ENCODE measurements around the gene MACF1.

MACF1 gene

DNA sequence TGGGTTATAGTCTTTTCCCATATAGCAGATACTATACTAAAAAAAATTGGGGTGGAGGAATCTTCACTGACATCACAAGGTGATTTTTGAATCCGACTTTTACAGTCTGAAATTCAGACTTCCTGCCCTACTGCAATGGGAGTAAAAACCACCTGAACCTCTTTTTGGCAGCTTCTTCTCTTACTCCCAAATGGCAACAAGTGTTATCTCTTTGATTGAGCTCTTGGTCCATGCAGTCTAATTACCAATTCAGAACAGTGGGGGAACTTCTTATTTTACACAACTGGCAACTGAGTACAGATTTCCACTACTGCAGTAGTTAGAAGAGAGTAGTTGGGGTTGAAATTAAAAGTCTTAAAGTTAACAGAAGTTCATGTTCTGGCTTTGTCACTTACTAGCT, 62.3 kb downstream of the MACF1 start:
- no peak overlapping the region for H3K9ac ChIP-seq (ENCODE audit: low read length)
- H3K27ac ChIP-seq (ENCODE audit: low read depth, low read length) = peak overlapping the region; percentile 82

DNA sequence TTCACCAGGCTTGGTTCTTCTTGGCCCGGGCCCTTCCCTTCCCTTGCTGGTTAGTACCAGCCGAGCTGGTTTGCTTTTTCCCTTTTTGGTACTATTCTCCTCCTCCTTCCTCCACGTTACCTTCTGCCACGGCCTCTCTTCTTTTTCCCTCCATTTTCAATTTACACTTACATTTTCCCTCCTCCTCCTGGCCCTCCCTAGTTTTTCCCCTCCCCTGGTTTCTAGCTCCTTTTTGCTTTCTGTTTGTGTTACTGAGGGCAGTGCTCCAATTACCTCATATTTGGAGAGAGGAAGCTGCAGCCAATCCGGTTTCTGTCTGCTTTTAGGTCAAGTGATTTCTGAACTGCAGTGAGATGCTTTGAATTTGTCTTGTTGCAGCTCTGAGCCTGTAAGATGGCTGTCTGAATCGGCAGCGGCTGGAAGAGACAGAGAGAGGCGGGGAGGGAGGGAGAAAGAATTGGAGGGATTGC, 63.7 kb downstream of the MACF1 start:
- Histone ChIP-seq H3K9ac (ENCODE audit: low read length) (no peak overlapping the region), H3K27ac (ENCODE audit: low read depth, low read length) (peak overlapping the region; percentile 82), H3K36me3 (ENCODE audit: control insufficient read depth, insufficient read depth, low read length) (no peaks in the 10 kb centered on the region), H3K4me3 (ENCODE audit: low read length) (peak overlapping the region; percentile 51), H3K27me3 (ENCODE audit: control insufficient read depth, insufficient read depth, low read length) (no peaks in the 10 kb centered on the region), H3K4me1 (ENCODE audit: control insufficient read depth, insufficient read depth, low read length) (peaks cover 42% of the 10 kb centered on the region)

More for the DNA sequence above, 62.3 kb downstream of the MACF1 start:
- H3K4me3 ChIP-seq (ENCODE audit: low read length) = no peak overlapping the region
- peaks cover 34% of the 10 kb centered on the region for H3K4me1 ChIP-seq (ENCODE audit: control insufficient read depth, insufficient read depth, low read length)
- no peaks in the 10 kb centered on the region for H3K27me3 ChIP-seq (ENCODE audit: control insufficient read depth, insufficient read depth, low read length)
- no peaks in the 10 kb centered on the region for H3K36me3 ChIP-seq (ENCODE audit: control insufficient read depth, insufficient read depth, low read length)

DNA sequence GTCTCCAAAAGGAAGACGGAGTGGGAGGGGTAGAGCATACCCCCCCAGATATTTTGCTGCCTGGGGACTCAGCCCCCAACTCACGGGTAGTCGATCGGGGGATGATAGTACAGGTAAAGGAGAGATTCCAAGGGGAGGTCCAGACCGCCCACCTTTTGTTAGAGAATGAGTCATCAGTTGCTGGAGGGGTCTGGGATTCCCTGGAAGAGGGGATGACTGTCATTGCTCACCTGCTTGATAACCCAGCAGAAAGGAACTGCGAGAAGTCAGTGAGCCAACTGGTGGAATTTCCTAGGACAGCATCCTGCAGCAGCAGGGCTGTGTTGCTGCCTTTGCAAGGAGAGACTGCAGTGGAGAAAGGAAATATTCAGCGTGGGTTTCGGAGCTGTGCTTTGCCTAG, 64.4 kb downstream of the MACF1 start:
- H3K27ac ChIP-seq (ENCODE audit: low read depth, low read length) = peak overlapping the region; percentile 82
- H3K9ac ChIP-seq (ENCODE audit: low read length) = no peak overlapping the region
- H3K4me1 ChIP-seq (ENCODE audit: control insufficient read depth, insufficient read depth, low read length) = peaks cover 42% of the 10 kb centered on the region
- no peaks in the 10 kb centered on the region for H3K27me3 ChIP-seq (ENCODE audit: control insufficient read depth, insufficient read depth, low read length)
- peak overlapping the region; percentile 51 for H3K4me3 ChIP-seq (ENCODE audit: low read length)
- H3K36me3 ChIP-seq (ENCODE audit: control insufficient read depth, insufficient read depth, low read length) = no peaks in the 10 kb centered on the region

DNA sequence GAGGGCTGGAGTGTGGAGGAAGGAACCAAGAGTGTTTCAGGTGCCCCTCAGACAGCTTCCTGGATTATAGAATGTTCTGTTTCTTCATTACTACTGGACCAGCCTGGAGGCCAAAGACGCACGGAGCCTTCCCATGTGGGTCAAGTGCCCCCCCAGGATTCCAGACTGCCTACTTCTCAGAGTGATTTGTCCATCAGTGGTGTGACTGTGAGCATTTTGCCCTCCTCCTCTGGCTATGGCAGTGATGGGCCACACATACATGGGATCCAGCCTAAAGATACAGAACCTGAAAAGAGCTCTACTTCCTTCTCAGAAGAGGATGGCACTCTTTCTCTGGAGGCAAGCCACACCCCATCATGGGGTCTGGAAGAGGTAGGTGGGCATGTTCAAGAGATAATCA, 64.9 kb downstream of the MACF1 start:
- no peaks in the 10 kb centered on the region for H3K36me3 ChIP-seq (ENCODE audit: control insufficient read depth, insufficient read depth, low read length)
- no peak overlapping the region for H3K9ac ChIP-seq (ENCODE audit: low read length)
- peak overlapping the region; percentile 82 for H3K27ac ChIP-seq (ENCODE audit: low read depth, low read length)
- peak overlapping the region; percentile 51 for H3K4me3 ChIP-seq (ENCODE audit: low read length)
- peaks cover 42% of the 10 kb centered on the region for H3K4me1 ChIP-seq (ENCODE audit: control insufficient read depth, insufficient read depth, low read length)
- H3K27me3 ChIP-seq (ENCODE audit: control insufficient read depth, insufficient read depth, low read length) = no peaks in the 10 kb centered on the region

DNA sequence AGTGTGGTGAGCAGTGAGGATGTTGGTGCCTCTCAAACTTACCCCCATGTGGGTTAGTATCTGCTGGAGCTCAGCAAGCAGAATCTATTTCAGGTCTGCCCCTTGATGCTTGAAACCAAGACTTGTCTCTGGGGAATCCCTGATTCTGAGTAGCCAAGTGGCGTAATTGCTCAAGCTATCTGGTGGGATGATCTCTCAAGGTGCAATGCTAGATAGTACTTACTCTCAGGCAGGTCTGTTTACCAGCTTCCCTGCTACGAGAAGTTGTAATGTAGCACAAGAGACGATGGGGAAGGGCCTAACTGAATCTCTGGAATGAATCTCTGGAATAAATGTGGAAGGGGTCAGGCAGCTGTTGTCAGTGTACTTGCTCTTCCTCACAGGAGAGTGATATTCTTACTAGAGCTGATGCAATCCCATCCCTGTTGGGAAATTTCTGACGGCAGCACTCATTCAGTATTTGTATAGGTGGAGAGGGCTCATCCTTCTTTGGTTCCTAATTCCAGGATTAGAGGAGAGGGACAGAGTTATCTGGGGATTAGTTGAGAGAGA, 65.4 kb downstream of the MACF1 start:
- Histone ChIP-seq H3K9ac (ENCODE audit: low read length) (no peak overlapping the region), H3K27ac (ENCODE audit: low read depth, low read length) (peak overlapping the region; percentile 82), H3K27me3 (ENCODE audit: control insufficient read depth, insufficient read depth, low read length) (no peaks in the 10 kb centered on the region), H3K36me3 (ENCODE audit: control insufficient read depth, insufficient read depth, low read length) (no peaks in the 10 kb centered on the region), H3K4me3 (ENCODE audit: low read length) (peak overlapping the region; percentile 51), H3K4me1 (ENCODE audit: control insufficient read depth, insufficient read depth, low read length) (peaks cover 42% of the 10 kb centered on the region)

DNA sequence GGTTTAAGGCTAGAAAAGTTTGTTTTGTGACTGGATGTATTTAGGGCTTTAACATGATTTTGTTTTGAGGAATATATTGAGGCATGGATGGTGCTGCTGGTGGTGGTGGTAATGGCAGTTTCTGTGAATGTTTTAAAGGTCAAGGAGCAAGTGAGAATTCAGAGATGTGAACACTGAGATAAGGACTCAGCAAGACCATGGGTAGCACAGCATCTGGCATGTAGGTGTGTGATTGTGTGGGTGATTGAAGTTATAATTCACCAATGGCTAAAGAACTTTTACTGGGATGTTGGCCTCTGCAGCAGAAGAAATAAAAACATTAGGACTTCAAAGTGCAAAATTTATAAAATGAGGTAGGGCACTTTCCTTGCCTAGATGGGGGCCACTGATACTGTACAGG, 65.9 kb downstream of the MACF1 start:
- Histone ChIP-seq H3K36me3 (ENCODE audit: control insufficient read depth, insufficient read depth, low read length) (no peaks in the 10 kb centered on the region), H3K4me1 (ENCODE audit: control insufficient read depth, insufficient read depth, low read length) (peaks cover 42% of the 10 kb centered on the region), H3K27ac (ENCODE audit: low read depth, low read length) (peak overlapping the region; percentile 82), H3K27me3 (ENCODE audit: control insufficient read depth, insufficient read depth, low read length) (no peaks in the 10 kb centered on the region), H3K4me3 (ENCODE audit: low read length) (peak overlapping the region; percentile 51), H3K9ac (ENCODE audit: low read length) (no peak overlapping the region)

DNA sequence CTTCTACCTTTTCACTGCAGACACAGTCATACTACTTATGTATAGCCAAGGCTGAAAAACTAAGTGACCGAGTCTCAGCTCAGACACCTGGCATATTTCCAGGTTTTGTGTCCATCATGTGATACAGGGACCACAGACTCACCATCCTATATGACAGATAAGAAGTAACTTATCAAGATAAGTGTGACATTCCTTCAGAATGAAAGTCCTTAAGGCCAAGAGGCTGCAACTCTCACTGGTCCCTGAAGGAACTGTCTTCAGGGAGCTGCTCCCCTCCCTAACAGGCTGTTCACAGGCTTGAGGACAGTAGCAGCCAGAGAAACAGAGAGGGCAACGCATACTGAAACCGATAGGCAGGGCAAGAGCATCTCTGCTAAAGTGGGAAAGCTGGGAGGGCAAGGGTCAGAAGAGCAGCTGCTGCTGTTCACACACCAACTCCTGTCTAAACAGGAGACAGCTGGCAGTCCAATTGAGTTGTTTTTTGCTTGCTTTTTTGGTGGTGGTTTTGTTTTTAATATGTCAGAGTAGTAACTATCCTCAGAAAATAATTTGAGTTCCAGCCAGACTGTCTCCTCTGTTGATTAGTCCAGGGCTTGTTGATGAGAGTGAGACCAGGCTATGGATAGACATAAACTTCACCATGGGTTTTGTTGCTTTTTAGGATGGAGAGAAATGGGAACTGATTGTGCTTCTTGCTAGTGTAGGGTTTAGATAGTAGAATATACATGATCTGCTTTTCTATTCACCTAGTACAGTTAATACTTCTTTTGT, 67.7 kb downstream of the MACF1 start:
- peak overlapping the region; percentile 70 for H3K27ac ChIP-seq (ENCODE audit: low read depth, low read length)
- H3K4me3 ChIP-seq (ENCODE audit: low read length) = peak overlapping the region; percentile 29
- H3K36me3 ChIP-seq (ENCODE audit: control insufficient read depth, insufficient read depth, low read length) = no peaks in the 10 kb centered on the region
- H3K27me3 ChIP-seq (ENCODE audit: control insufficient read depth, insufficient read depth, low read length) = no peaks in the 10 kb centered on the region
- no peak overlapping the region for H3K9ac ChIP-seq (ENCODE audit: low read length)
- peaks cover 39% of the 10 kb centered on the region for H3K4me1 ChIP-seq (ENCODE audit: control insufficient read depth, insufficient read depth, low read length)

DNA sequence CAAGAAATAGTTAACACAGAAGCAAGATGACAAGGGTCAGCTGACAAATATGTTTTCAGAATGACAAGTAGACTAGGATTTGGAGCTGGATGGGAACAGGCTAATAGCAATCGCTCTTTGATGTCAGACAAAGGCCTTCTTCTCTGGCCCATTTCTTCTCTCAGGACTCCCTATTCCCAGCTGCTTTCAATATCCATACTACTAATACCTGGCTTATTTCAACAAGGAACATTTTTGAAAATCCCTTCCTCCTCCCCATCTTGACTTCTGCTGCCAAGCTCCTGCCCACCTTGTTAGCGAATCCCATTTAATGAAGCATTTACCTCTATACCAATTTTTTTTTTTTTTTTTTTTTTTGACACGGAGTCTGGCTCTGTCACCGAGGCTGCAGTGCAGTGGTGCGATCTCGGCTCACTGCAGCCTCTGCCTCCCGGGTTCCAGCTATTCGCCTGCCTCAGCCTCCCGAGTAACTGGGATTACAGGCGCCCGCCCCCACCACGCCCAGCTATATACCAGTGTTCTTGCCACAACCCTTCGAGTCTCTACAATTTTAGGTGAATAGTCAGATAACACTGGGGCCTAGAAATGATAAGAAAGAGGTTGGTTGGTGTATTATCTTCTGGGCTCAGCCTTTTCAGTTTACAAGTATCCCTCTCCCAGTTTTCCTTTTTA, 68.4 kb downstream of the MACF1 start:
- H3K4me3 ChIP-seq (ENCODE audit: low read length) = no peak overlapping the region
- H3K36me3 ChIP-seq (ENCODE audit: control insufficient read depth, insufficient read depth, low read length) = no peaks in the 10 kb centered on the region
- H3K27ac ChIP-seq (ENCODE audit: low read depth, low read length) = peak overlapping the region; percentile 60
- no peak overlapping the region for H3K9ac ChIP-seq (ENCODE audit: low read length)
- H3K4me1 ChIP-seq (ENCODE audit: control insufficient read depth, insufficient read depth, low read length) = peaks cover 34% of the 10 kb centered on the region
- no peaks in the 10 kb centered on the region for H3K27me3 ChIP-seq (ENCODE audit: control insufficient read depth, insufficient read depth, low read length)

DNA sequence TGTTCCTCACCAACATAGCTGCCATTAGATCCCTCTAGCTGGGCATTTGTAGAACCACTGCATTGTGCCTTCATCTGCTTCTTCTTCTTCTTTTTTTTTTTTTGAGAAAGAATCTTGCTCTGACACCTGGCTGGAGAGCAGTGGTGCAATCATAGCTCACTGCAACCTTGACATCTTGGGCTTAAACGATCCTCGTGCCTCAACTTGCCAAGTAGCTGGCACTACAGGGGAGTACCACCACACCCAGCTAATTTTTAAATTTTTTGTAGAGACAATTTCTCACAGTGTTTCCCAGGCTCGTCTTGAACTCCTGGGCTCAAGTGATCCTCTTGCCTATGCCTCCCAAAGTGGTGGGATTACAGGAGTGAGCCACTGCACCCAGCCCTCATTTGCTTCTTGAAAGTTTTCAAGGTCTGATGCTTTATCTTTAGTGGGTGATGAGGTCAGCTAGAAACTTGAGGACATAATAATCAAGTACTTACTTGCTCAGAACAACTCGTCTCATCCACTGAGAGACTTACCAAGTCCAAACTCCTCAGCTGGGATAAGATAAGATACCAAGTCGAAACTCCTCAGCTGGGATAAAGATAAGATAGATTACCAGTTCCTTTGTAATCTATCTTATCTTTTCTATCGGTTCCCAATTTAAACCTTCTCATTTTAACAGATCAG, 71.5 kb downstream of the MACF1 start:
- no peak overlapping the region for H3K4me3 ChIP-seq (ENCODE audit: low read length)
- H3K27me3 ChIP-seq (ENCODE audit: control insufficient read depth, insufficient read depth, low read length) = no peaks in the 10 kb centered on the region
- H3K9ac ChIP-seq (ENCODE audit: low read length) = no peak overlapping the region
- H3K4me1 ChIP-seq (ENCODE audit: control insufficient read depth, insufficient read depth, low read length) = peaks cover 14% of the 10 kb centered on the region
- H3K27ac ChIP-seq (ENCODE audit: low read depth, low read length) = no peak overlapping the region
- no peaks in the 10 kb centered on the region for H3K36me3 ChIP-seq (ENCODE audit: control insufficient read depth, insufficient read depth, low read length)

DNA sequence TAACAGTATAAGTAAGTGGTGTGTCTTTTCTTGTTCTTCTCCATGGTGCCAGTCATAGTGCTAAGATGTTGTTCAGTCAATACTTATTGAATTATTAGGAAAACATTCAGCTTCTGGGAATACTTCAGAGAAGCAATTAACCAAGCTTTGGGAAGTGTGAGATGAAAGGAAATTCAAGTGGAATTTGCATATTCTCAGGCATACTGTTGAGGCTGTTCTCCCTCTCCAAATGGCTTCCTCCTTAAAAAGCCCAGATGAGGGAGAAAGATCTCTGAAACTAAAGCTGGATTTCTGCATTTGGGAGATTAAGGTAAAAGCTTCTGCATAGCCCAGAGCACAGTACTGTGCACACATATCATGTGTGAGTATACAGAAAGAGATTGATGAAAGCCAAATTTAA, 73.4 kb downstream of the MACF1 start:
- no peak overlapping the region for H3K4me3 ChIP-seq (ENCODE audit: low read length)
- no peak overlapping the region for H3K27ac ChIP-seq (ENCODE audit: low read depth, low read length)
- H3K9ac ChIP-seq (ENCODE audit: low read length) = no peak overlapping the region
- H3K36me3 ChIP-seq (ENCODE audit: control insufficient read depth, insufficient read depth, low read length) = peaks cover 4% of the 10 kb centered on the region
- no peaks in the 10 kb centered on the region for H3K27me3 ChIP-seq (ENCODE audit: control insufficient read depth, insufficient read depth, low read length)
- H3K4me1 ChIP-seq (ENCODE audit: control insufficient read depth, insufficient read depth, low read length) = peaks cover 6% of the 10 kb centered on the region

DNA sequence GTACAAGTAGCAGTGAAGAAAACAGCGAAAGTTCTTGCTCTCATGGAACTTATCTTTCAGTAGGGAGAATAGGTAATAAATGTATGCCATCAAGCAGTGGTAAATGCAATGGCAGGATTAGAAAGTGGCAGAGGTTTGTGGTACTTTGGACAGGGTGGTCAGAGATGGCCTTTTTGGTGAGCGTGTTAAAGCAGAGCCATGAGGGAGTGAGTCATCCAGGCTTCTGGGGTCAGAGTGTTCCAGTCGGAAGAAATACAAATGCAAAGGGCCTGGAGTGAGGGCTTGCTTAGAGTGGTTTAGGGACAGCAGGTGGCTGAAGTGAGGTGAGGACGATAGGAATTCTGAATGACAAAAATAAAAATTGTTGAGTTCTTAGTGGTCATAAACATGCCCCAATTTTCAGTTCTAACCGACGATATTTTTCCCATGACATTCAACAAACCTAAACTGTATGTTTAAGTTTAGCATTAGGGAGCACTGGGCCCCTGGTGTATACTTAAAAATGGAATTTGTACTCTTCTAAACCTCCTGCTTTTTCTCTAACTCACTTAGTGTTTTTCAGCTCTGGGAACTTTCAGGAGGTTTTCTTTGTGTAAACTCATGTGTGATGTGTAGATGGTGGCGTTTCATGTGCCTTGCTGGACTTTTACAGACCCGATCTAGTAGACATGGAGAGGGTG, 78.2 kb downstream of the MACF1 start:
- peaks cover 11% of the 10 kb centered on the region for H3K4me1 ChIP-seq (ENCODE audit: control insufficient read depth, insufficient read depth, low read length)
- H3K9ac ChIP-seq (ENCODE audit: low read length) = no peak overlapping the region
- H3K36me3 ChIP-seq (ENCODE audit: control insufficient read depth, insufficient read depth, low read length) = peaks cover 32% of the 10 kb centered on the region
- H3K27me3 ChIP-seq (ENCODE audit: control insufficient read depth, insufficient read depth, low read length) = no peaks in the 10 kb centered on the region
- no peak overlapping the region for H3K4me3 ChIP-seq (ENCODE audit: low read length)
- H3K27ac ChIP-seq (ENCODE audit: low read depth, low read length) = peak overlapping the region; percentile 52

DNA sequence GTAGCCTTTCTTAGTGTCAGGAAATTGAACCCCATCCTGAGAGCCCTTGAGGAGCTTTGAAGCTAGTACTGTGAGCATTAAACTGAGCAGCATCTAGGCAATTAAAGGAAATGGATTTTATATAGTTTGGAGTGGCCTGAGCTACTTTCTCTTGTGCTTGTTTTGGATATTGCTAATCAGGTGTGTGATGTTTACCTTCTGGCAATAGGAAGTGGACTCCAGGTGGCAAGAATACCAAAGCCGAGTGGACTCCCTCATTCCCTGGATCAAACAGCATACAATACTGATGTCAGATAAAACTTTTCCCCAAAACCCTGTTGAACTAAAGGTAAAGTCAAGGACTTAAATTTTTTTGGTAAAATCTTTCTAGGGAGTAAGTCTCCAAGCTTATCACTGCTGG, 79.4 kb downstream of the MACF1 start:
- H3K4me3 ChIP-seq (ENCODE audit: low read length) = no peak overlapping the region
- H3K27ac ChIP-seq (ENCODE audit: low read depth, low read length) = no peak overlapping the region
- H3K27me3 ChIP-seq (ENCODE audit: control insufficient read depth, insufficient read depth, low read length) = no peaks in the 10 kb centered on the region
- H3K9ac ChIP-seq (ENCODE audit: low read length) = no peak overlapping the region
- H3K36me3 ChIP-seq (ENCODE audit: control insufficient read depth, insufficient read depth, low read length) = peaks cover 33% of the 10 kb centered on the region
- peaks cover 11% of the 10 kb centered on the region for H3K4me1 ChIP-seq (ENCODE audit: control insufficient read depth, insufficient read depth, low read length)

Measured in rectal smooth muscle tissue (tissue), 1 donor.